ENCODE data around the gene PRRT3. TPM values are rescaled to one million over a fixed set of nuclear protein-coding genes. Genes with fewer than 3 reads are reported as not detected.

Gene PRRT3
- total and polyA plus RNA-seq, 2 donors (not counting 3 experiments of a cell fraction or from before 2014, with no cell fraction given), result 1.5 TPM

DNA sequence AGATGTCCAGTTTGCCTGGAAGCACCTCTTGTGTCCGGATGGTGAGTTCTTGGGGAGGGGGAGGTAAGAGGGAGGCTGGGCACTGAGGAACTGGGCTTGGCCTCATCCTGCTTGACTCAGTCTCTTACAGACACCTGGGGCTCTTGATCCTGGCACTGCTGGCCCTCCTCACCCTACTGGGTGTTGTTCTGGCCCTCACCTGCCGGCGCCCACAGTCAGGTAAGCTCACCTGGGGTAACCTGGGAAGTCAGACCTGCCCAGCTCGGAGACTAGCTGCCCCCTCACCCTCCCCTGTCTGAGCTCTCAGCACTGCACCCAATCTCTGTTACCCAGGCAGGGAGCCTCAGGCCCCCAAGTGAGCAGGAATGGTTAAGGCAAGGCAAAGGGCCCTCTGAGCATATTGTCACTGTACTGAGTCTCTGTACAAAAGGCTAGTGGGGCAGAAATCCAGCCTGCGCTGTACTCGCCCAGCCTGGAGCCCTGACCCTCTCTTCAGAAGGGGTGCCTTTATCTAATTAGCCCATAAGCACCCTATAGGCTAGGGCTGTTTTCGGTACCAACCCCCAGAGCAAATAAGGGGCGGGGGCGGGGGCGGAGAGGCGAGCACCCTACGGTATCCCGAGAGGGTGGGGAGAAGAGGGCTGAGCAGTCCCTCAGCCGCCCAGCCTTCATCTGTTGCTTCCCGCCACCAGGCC, 37.5 kb downstream of the PRRT3 start:
- ChIA-PET POLR2A (no interaction called here), CTCF (interaction anchor here (0.7 to 1.3 kb wide), 6 partner anchors 9 to 66 kb away, joined by 3 to 4 read pairs (median 3); no protein-coding TSS in a partner anchor)
- Histone ChIP-seq H3K4me1 (ENCODE audit: control insufficient read depth, extremely low read depth, insufficient read depth, low read length) (peaks cover 13% of the 10 kb centered on the region), H3K27me3 (ENCODE audit: control insufficient read depth in 2 of 2, insufficient read depth in 2 of 2, low read length in 2 of 2) (no peaks in the 10 kb centered on the region), H3K9me3 (replicated peaks; ENCODE audit: control insufficient read depth, insufficient read depth, low read length) (no peaks in the 10 kb centered on the region), H3K9ac (replicated peaks; ENCODE audit: extremely low read depth, insufficient read depth, low read length) (no peak overlapping the region), H3K27ac (ENCODE audit: insufficient read depth, low read depth, low read length) (no peak overlapping the region), H3K4me3 (replicated peaks in 1 of 3; ENCODE audit: insufficient read depth in 1 of 3, low read depth in 1 of 3, low read length in 3 of 3) (peak overlapping the region in 1 of 3 experiments; percentile 39), H3K36me3 (ENCODE audit: control insufficient read depth in 2 of 2, extremely low read depth in 1 of 2, insufficient read depth in 2 of 2, low read length in 2 of 2) (no peaks in the 10 kb centered on the region), H4K20me1 (replicated peaks; ENCODE audit: control insufficient read depth, extremely low read depth, insufficient read depth, low read length) (no peaks in the 10 kb centered on the region), H3K4me2 (ENCODE audit: insufficient read depth, low read length) (peak overlapping the region; percentile 34), H3K79me2 (ENCODE audit: control insufficient read depth, insufficient read depth, low read length) (no peaks in the 10 kb centered on the region), H3K9me1 (replicated peaks; ENCODE audit: control insufficient read depth, extremely low read depth, insufficient read depth, low read length) (no peaks in the 10 kb centered on the region), H2AFZ (ENCODE audit: low read depth, low read length) (peak overlapping the region; percentile 80)
- FAIRE-seq (peak; percentile 18), DNase-seq (ENCODE audit: low read depth, low spot score) (no peak)
- BruUV-seq (replicated peaks), result no TSS peak
- intact Hi-C loops (cut with micrococcal nuclease) (loop anchor here (1.0 kb wide), 3 partner anchors 24 to 52 kb away; partner anchors contain the start of gene JAGN1), dilution Hi-C loops (cut with MboI; ENCODE audit: extremely low pct_ligation_motif_present, low sequenced_read_pairs) (no loop called here)
- TF ChIP-seq EZH2 (IDR thresholded peaks at IDR 0.05; ENCODE audit: borderline replicate concordance, low read depth, low read length, severe bottlenecking) (no peak), FOS (IDR thresholded peaks at IDR 0.05; ENCODE audit: borderline replicate concordance, insufficient read depth, low read length) (no peak), CTCF (IDR thresholded peaks at IDR 0.05; ENCODE audit: extremely low read depth in 1 of 2, insufficient read depth in 1 of 2, low read depth in 1 of 2, low read length in 2 of 2) (no peak), POLR2AphosphoS5 (IDR thresholded peaks at IDR 0.05; ENCODE audit: insufficient read depth, low read depth, low read length) (no peak), MYC (IDR thresholded peaks at IDR 0.05; ENCODE audit: low read depth, low read length) (no peak), POLR2A (IDR thresholded peaks at IDR 0.05; ENCODE audit: low read depth, low read length) (no peak), GATA2 (IDR thresholded peaks at IDR 0.05; ENCODE audit: insufficient read depth, insufficient read length, low read depth, low read length) (no peak)
- TF ChIP-seq, protein P1, sequence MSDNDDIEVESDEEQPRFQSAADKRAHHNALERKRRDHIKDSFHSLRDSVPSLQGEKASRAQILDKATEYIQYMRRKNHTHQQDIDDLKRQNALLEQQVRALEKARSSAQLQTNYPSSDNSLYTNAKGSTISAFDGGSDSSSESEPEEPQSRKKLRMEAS (IDR thresholded peaks at IDR 0.05; ENCODE audit: insufficient read depth, insufficient read length), result no peak
